ENCODE results near the gene CTNNB1.
"Not testable (repeated sequence)": the region's sequence is repeated elsewhere in the genome, so short reads cannot be mapped to it uniquely, and the experiment has no call there.

The CTNNB1 gene

DNA sequence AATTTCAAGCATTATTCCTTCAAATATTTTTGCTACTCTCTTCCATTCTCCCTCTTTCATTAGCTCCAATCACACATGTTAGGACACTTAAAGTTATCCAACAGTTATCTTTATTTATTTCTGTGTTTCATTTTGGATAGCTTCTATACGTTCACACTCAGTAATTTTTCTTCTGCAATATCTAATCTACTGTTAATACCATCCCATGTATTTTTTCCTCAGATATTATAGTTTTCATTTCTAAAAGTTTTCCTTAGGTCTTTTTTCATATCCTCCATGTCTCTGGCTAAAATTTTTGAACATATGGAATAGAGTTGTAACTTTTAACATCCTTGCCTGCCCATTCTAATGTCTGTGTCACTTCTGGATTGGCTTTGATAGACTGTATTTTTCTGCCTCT, 73.4 kb downstream of the CTNNB1 start:
- Histone ChIP-seq H3K4me3 (ENCODE audit: low read depth, low read length) (no peak overlapping the region), H3K27me3 (replicated peaks) (no peaks in the 10 kb centered on the region), H3K27ac (no peak overlapping the region), H3K36me3 (replicated peaks) (no peaks in the 10 kb centered on the region)
- TF ChIP-seq, protein P1, sequence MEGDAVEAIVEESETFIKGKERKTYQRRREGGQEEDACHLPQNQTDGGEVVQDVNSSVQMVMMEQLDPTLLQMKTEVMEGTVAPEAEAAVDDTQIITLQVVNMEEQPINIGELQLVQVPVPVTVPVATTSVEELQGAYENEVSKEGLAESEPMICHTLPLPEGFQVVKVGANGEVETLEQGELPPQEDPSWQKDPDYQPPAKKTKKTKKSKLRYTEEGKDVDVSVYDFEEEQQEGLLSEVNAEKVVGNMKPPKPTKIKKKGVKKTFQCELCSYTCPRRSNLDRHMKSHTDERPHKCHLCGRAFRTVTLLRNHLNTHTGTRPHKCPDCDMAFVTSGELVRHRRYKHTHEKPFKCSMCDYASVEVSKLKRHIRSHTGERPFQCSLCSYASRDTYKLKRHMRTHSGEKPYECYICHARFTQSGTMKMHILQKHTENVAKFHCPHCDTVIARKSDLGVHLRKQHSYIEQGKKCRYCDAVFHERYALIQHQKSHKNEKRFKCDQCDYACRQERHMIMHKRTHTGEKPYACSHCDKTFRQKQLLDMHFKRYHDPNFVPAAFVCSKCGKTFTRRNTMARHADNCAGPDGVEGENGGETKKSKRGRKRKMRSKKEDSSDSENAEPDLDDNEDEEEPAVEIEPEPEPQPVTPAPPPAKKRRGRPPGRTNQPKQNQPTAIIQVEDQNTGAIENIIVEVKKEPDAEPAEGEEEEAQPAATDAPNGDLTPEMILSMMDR (IDR thresholded peaks at IDR 0.05; ENCODE audit: low read depth, low read length, missing control alignments) = no peak
- in situ Hi-C loops (cut with HindIII; ENCODE audit: low pct_ligation_motif_present, low sequenced_read_pairs) = no loop called here
- no peak for DNase-seq

DNA sequence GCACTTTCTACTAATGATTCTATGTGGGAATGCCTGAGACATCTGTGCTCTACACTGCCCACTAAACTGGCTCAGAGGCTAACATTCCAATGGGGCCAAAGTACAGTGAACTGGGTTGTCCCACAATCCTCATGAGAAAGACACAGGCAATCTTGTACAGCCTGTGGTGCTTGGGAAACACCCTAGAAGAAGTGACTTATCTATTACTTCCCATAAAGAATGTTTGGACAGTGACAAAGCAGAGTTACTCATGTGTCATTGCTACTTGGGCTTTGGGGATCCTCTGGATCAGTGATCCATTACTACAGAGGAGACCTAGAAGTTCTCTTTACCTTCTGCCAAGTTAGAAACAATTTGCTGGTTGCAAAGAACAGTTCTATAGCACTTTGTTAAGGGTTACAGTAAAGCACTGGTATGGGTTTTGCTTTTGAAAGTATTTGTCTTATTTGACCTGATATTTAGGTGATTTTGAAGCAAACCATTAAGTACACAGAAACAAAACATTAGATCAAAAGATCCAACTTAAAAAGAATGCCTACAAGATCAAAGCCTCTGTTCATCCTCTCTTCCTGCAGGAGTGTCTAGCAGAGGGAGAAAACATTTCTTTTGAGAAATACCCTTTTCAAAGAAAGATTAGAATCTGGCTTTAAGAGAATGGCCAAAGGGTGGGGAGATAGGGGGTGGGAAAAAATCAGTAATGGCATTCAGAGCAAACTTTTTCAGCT, 75.8 kb downstream of the CTNNB1 start:
- TF ChIP-seq, protein P1 (IDR thresholded peaks at IDR 0.05; ENCODE audit: low read depth, low read length, missing control alignments) = no peak
- Histone ChIP-seq H3K4me3 (ENCODE audit: low read depth, low read length) (no peak overlapping the region), H3K36me3 (replicated peaks) (no peaks in the 10 kb centered on the region), H3K27ac (peak overlapping the region; percentile 55), H3K27me3 (replicated peaks) (no peaks in the 10 kb centered on the region)
- in situ Hi-C loops (cut with HindIII; ENCODE audit: low pct_ligation_motif_present, low sequenced_read_pairs) = no loop called here
- DNase-seq = peak; percentile 94

GRCh38 chr3:41276191-41276590, 76.9 kb downstream of the CTNNB1 start:
- Histone ChIP-seq H3K4me3 (ENCODE audit: low read depth, low read length) (no peak overlapping the region), H3K27me3 (replicated peaks) (no peaks in the 10 kb centered on the region), H3K27ac (no peak overlapping the region), H3K36me3 (replicated peaks) (no peaks in the 10 kb centered on the region)
- in situ Hi-C loops (cut with HindIII; ENCODE audit: low pct_ligation_motif_present, low sequenced_read_pairs) = no loop called here
- no peak for DNase-seq
- TF ChIP-seq, protein P1 (IDR thresholded peaks at IDR 0.05; ENCODE audit: low read depth, low read length, missing control alignments) = no peak

DNA sequence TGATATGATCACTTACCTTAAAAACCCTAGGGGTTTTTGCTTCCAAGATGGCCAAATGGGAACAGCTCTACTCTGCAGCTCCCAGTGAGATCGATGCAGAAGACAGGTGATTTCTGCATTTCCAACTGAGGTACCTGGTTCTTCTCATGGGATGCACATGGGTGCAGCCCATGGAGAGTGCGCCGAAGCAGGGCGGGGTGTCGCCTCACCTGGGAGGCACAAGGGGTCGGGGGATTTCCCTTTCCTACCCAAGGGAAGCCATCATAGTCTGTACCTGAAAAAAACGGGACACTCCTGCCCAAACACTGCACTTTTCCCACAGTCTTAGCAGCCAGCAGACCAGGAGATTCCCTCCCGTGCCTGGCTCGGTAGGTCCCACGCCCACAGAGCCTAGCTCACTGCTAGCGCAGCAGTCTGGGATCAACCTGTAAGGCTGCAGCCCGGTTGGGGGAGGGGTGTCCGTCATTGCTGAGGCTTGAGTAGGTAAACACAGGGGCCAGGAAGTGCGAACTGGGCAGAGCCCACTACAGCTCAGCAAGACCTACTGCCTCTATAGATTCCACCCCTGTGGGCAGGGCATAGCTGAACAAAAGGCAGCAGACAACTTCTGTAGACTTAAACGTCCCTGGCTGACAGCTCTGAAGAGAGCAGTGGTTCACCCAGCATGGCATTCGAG, 78.6 kb downstream of the CTNNB1 start:
- in situ Hi-C loops (cut with HindIII; ENCODE audit: low pct_ligation_motif_present, low sequenced_read_pairs) = no loop called here
- no peak overlapping the region for H3K27ac ChIP-seq
- H3K27me3 ChIP-seq (replicated peaks) = no peaks in the 10 kb centered on the region
- no peaks in the 10 kb centered on the region for H3K36me3 ChIP-seq (replicated peaks)
- no peak overlapping the region for H3K4me3 ChIP-seq (ENCODE audit: low read depth, low read length)
- TF ChIP-seq, protein P1 (IDR thresholded peaks at IDR 0.05; ENCODE audit: low read depth, low read length, missing control alignments) = no peak
- DNase-seq = no peak

DNA sequence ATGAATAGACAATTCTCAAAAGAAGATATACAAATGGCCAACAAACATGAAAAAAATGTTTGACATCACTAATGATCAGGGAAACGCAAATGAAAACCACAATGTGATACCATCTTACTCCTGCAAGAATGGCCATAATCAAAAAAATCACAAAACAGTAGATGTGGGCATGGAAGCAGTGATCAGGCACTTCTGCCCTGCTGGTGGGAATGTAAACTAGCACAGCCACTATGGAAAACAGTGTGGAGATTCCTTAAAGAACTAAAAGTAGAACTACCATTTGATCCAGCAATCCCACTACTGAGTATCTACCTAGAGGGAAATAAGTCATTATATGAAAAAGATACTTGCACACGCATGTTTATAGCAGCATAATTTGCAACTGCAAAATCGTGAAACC, 85.6 kb downstream of the CTNNB1 start:
- DNase-seq; H3K27me3 ChIP-seq (replicated peaks); H3K36me3 ChIP-seq (replicated peaks); in situ Hi-C loops (cut with HindIII; ENCODE audit: low pct_ligation_motif_present, low sequenced_read_pairs); H3K4me3 ChIP-seq (ENCODE audit: low read depth, low read length); H3K27ac ChIP-seq: not testable (repeated sequence)
- TF ChIP-seq, protein P1 (IDR thresholded peaks at IDR 0.05; ENCODE audit: low read depth, low read length, missing control alignments) = peak; percentile 14

All from brain microvascular endothelial cell (primary cell).